GM19099 (cell line): Measurements from ENCODE around the gene TTC22.

ENCODE experiments used
- POLR2A ChIP-seq: IDR thresholded peaks from 3 replicates; pipeline ENCODE4 v1.6.1; 2011; ENCODE audit warnings: low read depth; ENCODE audit not compliant: insufficient read length; ENCODE audit errors: extremely low read depth

The TTC22 gene

DNA sequence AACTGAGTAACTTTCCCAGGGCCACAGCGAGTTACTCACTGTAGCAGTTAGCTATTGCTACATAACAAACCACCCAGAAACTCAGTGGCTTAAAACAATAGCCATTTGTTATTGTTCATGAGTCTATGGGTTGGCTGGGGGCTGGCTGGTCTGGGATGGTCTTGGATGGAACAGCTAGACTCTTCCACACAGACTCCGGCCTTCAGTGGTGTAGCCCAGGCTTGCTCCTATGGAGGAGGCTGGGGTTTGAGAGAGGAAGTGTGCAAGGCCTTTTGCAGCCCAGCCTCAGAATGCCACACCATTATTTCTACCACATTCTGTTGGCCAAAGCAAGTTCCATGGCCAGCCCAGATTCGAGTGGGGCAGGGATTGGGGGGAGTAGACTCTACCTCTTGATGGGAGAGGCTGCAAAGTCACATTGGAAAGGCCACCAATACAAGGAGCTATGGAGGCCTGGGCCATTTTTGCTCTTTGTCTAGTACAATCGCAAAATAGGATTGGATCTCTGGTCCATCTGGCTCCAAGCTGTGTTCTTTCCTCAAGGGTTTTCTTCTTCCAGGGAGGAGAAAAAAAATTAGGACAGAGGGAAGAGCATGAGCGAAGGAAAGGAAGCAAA lies 37.5 kb upstream of the TTC22 start:
- no peak for TF ChIP-seq POLR2A

DNA sequence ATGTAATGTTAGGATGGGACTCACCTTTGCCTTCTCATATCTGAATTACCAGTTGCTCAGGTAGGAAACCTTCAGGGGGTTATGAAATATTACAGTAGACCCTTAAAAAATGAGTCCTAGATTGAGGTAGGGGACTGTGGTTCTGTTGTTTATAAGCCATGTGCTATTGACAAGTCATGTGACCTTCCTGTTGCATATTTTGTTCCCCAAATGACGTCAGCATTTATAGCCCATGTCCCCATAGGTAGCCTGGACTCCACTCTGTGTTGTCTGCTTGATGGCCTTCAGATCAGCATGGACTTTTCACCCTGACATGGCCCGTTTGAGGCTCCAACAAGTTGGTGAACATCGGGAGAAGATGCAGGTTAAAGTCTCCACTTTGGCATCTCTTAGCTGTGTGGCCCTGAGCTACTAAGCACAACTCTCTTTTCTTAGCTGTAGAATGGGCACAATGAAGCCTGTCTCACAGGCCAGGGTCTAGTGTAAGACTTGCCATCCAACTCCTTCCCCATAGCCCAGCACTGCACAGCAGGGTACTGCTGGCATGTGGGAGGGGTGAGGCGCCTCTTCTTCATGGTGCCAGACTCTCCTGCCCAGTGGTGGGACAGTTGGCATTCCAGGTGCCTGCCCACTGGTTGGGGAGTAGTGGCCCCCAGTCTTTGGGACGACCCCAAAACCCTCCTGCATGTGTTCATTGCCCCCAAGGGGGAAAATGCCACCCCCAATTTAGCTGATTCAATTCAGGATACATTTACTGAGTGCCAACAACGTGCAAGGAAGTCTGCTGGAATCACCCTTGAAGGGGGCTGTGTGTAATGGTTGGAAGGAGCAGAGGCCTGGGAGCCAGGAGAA lies 36.1 kb upstream of the TTC22 start:
- TF ChIP-seq POLR2A, result no peak

DNA sequence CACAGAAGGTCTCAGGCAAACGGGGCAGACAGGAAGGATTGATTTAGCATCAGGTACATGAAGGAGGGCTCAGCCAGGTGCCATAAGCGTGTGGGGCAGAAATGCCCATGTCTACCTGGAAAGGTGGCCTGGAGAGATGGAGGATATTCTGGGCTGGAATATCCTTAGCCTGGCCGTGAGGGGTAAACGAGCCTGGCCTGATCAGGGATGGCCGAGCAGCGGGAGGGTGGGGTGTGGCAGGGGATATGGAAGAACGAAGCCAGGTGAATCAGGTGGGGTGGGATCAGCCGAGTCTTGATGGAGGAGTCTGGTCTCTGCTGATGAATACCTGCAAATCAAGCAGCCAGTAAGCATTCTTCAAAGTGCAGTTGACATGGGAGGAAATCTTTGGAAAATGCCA lies 35.5 kb upstream of the TTC22 start:
- no peak for TF ChIP-seq POLR2A

DNA sequence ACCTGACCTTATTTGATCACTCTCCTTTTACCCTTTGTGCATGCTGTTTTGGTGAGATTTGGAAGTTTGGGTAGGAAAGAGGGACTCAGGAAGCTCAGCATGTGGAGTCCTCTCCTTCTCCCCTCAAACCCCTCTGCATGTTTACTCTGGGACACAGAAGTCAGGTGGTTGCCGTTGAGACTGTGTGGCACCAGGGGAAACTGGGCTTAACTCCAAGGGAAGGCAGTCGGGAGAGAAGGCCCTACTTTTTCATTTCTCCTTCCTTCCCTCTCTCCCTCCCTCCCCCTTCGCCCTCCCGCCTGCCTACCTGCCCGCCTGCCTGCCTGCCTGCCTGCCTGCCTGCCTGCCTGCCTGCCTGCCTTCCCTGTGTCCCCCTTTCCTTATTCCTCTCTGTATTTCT lies 34.8 kb upstream of the TTC22 start:
- no peak for TF ChIP-seq POLR2A

DNA sequence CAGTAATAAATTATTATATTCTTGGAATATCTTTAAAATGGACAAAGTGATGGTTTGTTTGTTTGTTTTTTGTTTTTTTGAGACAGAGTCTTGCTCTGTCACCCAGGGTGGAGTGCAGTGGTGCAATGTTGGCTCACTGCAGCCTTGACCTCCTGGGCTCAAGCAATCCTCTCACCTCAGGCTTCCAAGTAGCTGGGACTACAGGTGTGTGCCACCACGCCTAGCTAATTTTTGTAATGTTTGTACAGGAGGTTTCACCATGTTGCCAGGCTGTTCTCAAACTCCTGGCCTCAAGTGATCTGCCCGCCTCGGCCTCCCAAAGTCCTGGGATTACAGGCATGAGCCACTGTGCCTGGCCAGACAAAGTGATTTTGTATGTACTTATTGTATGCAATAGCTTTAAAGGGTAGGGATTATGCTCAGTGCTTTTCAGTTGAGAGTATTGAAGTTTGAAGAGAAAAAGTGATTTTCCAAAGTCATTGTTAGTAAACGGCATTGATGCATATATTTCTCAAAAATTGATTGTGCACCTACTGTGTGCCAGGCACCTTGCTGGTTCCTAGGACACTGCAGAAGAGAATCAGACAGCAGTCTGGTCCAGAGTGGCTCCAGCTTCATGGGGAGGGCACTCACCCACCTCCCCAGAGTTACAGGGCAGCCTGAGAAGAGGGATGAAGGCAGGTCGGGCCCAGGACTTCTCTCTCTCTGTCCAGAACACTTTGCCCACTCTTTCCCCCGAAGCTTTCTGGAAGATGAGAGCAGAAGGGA lies 34.2 kb upstream of the TTC22 start:
- no peak for TF ChIP-seq POLR2A

DNA sequence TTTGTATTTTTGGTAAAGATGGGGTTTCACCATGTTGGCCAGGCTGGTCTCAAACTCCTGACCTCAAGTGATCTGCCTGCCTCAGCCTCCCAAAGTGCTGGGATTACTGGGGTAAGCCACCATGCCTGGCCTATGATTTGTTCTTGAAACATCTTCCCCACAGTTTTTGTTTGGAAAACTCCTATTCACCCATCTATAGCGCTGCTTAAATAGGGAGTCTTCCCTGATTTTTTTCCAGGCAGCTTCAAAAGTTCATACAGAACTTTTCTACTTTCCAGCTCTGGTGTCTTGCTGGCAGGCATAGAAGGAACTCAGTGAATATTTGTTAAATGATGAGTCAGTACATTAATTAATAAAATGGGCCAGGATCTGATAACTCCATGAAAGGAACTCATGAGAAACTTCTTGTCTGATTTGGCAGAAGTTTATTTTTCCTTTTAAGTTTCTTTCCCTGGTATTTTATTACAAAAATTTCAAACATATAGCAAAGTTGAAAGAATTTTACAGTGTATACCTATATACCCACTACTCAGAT lies 33.0 kb upstream of the TTC22 start:
- TF ChIP-seq POLR2A, result no peak

DNA sequence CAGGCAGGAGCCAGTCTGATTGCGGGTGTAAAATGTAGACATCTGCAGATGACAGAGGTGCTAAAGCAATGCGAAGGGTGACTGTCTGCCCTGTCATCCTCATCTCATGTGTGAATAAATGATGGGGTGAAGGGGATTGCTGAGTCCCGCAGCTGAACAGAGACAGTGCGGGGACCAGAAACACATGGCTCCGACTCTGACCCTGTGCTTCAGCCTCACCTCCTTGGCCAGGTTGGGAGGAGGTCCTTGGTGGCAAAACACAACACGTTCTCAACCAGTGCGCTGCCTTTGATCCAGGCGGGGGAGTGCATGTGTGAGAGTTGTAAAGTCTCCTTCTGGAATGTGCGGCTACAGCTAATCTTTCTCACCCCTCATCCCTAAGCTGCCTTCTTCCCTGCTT lies 32.0 kb upstream of the TTC22 start:
- no peak for TF ChIP-seq POLR2A

DNA sequence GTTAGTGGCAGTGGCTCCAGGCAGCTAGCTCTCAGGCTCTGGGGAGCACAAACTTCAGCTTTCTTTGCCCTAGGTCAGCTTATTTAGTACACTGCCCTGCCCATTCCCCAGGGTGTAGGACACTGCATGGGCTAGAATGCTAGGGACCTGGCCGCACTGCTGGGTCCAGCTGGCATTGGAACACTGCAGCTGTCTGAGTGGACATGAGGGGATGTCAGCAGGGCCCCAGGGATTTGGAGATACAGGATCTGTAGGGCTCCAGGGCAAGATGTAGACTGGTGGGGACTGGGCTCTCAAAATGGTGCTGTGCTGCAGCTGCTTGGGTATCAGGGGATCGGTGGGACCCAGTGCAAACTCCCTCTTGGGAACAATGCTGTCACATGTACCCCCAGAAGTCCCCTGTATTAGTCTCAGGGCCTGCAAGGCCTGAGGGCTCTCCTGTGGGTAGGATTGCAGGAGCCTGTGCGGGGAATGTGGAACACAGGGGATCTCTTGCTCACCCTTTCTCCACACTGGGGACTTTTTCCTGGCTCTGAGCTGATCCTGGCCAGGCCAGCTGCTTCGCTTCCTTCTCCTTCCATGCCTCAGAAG lies 25.2 kb upstream of the TTC22 start:
- no peak for TF ChIP-seq POLR2A

DNA sequence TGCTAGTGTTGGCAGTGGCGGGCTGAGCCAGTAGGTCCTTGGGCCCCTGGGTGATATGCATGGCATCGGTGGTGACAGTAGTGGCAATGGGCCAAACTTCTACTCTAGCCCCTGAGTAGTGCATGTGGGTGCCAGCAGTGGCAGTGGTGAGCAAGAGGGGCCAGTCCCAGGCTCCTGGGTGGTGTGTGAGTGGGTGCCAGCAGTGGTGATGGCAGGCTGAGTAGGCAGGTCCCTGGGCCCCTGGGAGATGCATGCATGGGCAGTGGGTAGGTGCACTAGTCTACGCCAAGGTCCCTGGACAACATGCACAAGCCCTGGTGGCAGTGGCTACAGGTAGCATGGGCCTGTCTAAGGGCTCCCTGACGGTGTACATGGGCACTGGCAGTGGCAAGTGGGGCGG lies 24.6 kb upstream of the TTC22 start:
- TF ChIP-seq POLR2A, result no peak

DNA sequence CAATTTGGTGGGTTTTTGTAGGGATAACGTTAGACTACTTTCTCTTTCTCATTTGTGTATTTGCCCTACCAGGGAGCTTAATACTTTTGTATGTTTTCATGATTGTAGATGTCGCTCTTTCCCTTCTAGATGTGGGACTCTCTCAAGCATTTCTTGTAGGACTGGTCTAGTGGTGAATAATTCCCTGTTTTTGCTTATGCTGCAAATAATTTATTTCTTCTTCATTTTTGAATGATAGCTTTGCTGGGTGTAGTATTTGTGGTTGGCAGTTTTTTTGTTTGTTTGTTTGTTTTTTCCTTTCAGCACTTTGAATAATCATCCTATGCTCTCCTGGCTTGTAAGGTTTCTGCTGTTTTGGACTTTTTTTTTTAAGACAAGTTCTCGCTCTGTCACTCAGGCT lies 22.5 kb upstream of the TTC22 start:
- no peak for TF ChIP-seq POLR2A

DNA sequence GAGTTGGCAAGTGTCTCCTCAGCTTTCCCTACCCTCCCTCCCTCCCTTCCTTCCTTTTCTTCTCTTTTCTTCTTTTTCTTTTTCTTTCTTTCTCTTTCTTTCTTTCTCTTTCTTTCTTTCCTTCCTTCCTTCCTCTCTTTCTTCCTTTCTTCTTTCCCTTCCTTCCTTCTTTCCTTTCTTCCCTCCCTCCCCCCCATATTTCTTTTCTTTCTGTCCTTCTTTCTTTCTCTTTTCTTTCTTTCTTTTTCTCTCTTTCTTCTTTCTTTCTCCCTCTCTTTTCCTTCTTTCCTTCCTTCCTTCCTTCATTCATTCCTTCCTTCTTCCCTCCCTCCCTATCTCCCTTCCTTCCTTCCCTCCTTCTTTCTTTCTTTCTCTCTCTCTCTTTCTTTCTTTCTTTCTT lies 18.6 kb upstream of the TTC22 start:
- no peak for TF ChIP-seq POLR2A

DNA sequence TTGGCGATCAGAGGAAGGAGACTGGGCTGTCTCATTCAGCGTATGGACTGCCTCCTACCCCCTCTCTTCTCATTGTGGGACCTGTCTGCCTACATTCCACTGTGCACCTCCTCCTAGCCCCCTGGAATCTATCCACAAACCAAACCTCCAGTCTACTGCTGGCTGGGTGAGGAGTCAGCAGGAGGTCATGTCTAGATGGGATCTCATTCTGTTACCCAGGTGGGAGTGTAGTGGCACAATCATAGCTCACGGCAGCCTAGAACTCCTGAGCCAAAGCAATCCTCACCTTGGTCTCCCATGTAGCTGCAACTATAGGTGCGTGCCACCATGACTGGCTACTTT lies 18.0 kb upstream of the TTC22 start:
- TF ChIP-seq POLR2A, result no peak

DNA sequence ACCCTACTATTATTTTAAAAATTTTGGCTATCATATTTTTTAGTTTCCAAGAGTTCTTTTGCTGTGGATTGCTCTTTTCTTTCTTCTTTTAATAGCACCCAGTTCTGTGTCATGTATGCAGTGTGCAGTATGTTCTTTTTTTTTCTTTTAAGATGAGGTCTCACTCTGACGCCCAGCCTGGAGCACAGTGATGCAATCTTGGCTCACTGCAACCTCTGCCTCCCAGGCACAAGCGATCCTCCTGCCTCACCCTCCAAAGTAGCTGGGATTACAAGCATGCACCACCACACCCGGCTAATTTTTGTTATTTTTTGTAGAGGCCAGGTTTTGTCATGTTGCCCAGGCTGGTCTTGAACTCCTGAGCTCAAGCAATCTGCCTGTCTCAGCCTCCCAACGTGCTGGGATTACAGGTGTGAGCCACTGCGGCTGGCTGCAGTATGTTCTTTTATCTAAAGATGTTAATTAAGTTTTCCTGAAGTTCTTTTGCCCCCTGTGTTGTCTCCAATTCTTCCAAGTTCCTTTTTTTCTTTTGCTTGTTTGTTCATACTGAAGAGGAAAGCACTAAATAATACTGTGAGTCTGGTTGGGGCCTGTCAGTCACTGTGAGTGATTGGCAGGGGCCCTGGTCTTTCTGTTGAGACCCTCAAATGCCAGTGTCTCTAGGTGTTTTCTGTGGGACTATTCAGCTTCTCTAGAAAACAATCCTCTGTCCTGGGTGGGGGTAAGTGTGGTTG lies 17.5 kb upstream of the TTC22 start:
- TF ChIP-seq POLR2A, result no peak

DNA sequence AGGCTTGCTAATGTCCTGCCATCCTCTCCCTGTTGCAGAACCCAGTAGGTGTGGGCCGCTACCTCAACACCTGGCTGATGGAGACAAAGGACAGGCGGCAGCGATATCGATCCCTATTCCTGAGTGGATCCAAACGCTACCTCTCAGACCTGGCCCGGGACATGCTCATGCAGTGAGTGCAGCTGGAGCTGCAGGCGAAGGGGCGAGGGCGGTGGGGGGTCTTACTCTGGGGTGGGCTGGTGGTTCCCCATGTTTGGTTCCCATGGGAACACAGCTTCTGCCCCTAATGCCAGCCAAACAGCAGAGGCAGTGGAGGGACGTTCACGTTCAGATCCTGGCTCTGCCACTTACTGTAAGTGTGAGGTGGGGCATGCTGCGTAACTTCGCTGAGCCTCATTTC lies 15.8 kb upstream of the TTC22 start:
- no peak for TF ChIP-seq POLR2A

DNA sequence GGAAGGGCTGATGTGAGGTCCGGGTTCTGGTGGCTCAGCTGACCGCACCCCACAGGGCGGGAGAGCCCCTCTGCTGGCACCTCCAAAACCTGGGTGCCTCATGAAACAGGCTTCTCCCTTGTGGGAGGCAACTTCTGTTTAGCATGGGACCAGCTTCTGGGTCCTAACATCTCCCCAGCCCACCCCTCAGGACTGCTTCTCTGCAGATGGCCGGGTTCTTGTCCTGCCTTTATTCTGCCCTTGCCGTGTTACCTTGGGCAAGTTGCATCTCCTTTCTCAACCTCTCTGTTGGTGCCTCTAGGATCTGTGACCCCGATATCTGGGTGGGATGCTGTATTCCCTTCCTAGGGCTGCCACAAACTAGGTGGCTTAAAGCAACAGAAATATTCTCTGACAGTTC lies 15.0 kb upstream of the TTC22 start:
- TF ChIP-seq POLR2A, result no peak

DNA sequence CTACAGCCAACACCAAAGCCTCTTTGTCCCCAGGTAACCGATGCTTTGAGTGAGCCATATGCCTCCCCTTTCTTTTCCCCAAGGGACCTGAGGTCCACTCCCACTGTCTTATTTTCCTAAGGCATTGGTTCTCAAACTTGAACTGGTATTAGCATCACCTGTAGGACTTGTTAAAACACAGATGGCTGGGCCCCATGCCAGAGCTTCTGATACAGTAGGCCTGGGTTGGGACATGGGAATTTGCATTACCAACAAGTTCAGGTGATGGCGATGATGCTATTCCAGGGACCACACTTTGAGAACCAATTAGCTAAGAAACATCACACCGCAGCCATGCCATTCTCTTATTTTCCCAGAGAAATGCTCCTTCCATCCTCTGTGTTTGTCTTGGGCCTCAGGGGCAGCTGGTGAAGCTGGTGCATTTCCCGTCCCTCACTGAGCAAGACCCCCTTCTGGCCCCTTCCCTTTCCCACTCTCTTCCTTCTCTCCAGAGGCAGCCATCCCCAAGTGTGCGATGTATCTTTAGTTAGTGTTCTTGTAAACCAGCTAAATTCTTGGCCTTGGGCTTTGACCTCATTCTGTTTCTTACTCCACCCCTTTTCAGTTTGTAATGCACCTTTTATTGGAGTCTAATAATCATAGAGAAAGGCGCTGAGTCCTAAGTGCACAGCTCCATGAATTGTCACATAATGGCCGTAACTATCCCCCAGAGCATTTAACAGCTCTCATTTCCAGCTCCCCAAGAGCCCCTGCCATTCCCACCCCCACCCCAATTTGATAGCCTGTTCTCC lies 14.2 kb upstream of the TTC22 start:
- TF ChIP-seq POLR2A, result no peak
